ENCODE results near the gene ACOX3. TPM values are rescaled to one million over a fixed set of nuclear protein-coding genes. Genes with fewer than 3 reads are reported as not detected.

ACOX3 gene
- total RNA-seq, 4 donors from 2014 or later, result 42.3 to 86.2 (median 50.3) TPM

- intact Hi-C loops (cut with DNase I), result no loop called here
- no peak overlapping the region for H3K27ac ChIP-seq
- 96 to 100% methylated on average over 4 to 6 of the region's 9 CpGs for WGBS, 2 donors
- no peak for DNase-seq
- TF ChIP-seq CTCF (IDR thresholded peaks at IDR 0.05) (no peak), POLR2A (IDR thresholded peaks at IDR 0.05) (no peak)
- H3K36me3 ChIP-seq, result peaks cover 0 to 49% (median 0%) of the 10 kb centered on the region in 3 donors
- no peaks in the 10 kb centered on the region for H3K9me3 ChIP-seq
- H3K4me1 ChIP-seq, result peaks cover 0 to 11% (median 7%) of the 10 kb centered on the region in 3 donors
- H3K4me3 ChIP-seq, result no peak overlapping the region
- no peaks in the 10 kb centered on the region for H3K27me3 ChIP-seq
Measured at GRCh38 chr4:8478371-8478770, 37.8 kb upstream of the ACOX3 start.

- Histone ChIP-seq H3K9me3 (no peaks in the 10 kb centered on the region), H3K27me3 (no peaks in the 10 kb centered on the region), H3K4me1 (peaks cover 0 to 18% (median 11%) of the 10 kb centered on the region in 3 donors), H3K4me3 (no peak overlapping the region), H3K36me3 (peaks cover 0 to 49% (median 0%) of the 10 kb centered on the region in 3 donors), H3K27ac (no peak overlapping the region)
- WGBS, 2 donors, result 43 to 87% methylated on average over 3 to 4 of the region's 8 CpGs
- intact Hi-C loops (cut with DNase I), result no loop called here
- DNase-seq, result no peak
- TF ChIP-seq CTCF (IDR thresholded peaks at IDR 0.05) (no peak), POLR2A (IDR thresholded peaks at IDR 0.05) (no peak)
Measured at GRCh38 chr4:8477676-8478075, 37.2 kb upstream of the ACOX3 start.

GRCh38 chr4:8477095-8477635 is 36.6 kb upstream of the ACOX3 start:
- Histone ChIP-seq H3K4me1 (peaks cover 0 to 23% (median 16%) of the 10 kb centered on the region in 3 donors), H3K27me3 (no peaks in the 10 kb centered on the region), H3K36me3 (peaks cover 0 to 53% (median 0%) of the 10 kb centered on the region in 3 donors), H3K9me3 (no peaks in the 10 kb centered on the region), H3K27ac (no peak overlapping the region), H3K4me3 (no peak overlapping the region)
- 92 to 94% methylated on average over 2 to 5 of the region's 16 CpGs for WGBS, 2 donors
- TF ChIP-seq CTCF (IDR thresholded peaks at IDR 0.05) (no peak), POLR2A (IDR thresholded peaks at IDR 0.05) (no peak)
- intact Hi-C loops (cut with DNase I), result no loop called here
- DNase-seq, result no peak

- Histone ChIP-seq H3K4me3 (no peak overlapping the region), H3K27me3 (no peaks in the 10 kb centered on the region), H3K9me3 (no peaks in the 10 kb centered on the region), H3K27ac (no peak overlapping the region), H3K36me3 (peaks cover 0 to 60% (median 0%) of the 10 kb centered on the region in 3 donors), H3K4me1 (peaks cover 0 to 30% (median 18%) of the 10 kb centered on the region in 3 donors)
- intact Hi-C loops (cut with DNase I), result no loop called here
- WGBS, 2 donors, result 87 to 91% methylated on average over 14 to 21 of the region's 29 CpGs
- no peak for TF ChIP-seq POLR2A (IDR thresholded peaks at IDR 0.05)
- TF ChIP-seq CTCF (IDR thresholded peaks at IDR 0.05), result no peak
- no peak for DNase-seq
Measured at GRCh38 chr4:8475751-8476575, 35.4 kb upstream of the ACOX3 start.

GRCh38 chr4:8474856-8475255 is 34.3 kb upstream of the ACOX3 start:
- H3K27me3 ChIP-seq, result no peaks in the 10 kb centered on the region
- H3K4me1 ChIP-seq, result peaks cover 0 to 30% (median 18%) of the 10 kb centered on the region in 3 donors
- H3K9me3 ChIP-seq, result no peaks in the 10 kb centered on the region
- intact Hi-C loops (cut with DNase I), result loop anchor here (5.0 kb wide), 1 partner anchor 117 kb away; the partner anchor contains the start of gene CPZ
- WGBS, 2 donors, result 97% methylated on average over 5 of the region's 13 CpGs; no CpG with 5 or more reads in 1 of the 2 donors
- peaks cover 0 to 71% (median under 1%) of the 10 kb centered on the region in 3 donors for H3K36me3 ChIP-seq
- DNase-seq, result no peak
- TF ChIP-seq CTCF (IDR thresholded peaks at IDR 0.05), result no peak
- no peak for TF ChIP-seq POLR2A (IDR thresholded peaks at IDR 0.05)
- no peak overlapping the region for H3K4me3 ChIP-seq
- no peak overlapping the region for H3K27ac ChIP-seq
